Measurements from ENCODE around the gene SLC28A1. TPM values are rescaled to one million over a fixed set of nuclear protein-coding genes. Genes with fewer than 3 reads are reported as not detected.
A peak's percentile ranks its signal among the peaks of the same experiment; 100 is the strongest.

Gene SLC28A1
- total RNA-seq, 1 donor from 2014 or later, result not detected

GRCh38 chr15:84886211-84886983, 1.9 kb downstream of the SLC28A1 start:
- no peak for ATAC-seq

- no peak for ATAC-seq
These were observed 2.5 kb downstream of the SLC28A1 start for GRCh38 chr15:84886984-84887299.

GRCh38 chr15:84887938-84888337, 3.5 kb downstream of the SLC28A1 start:
- ATAC-seq, result no peak

- ATAC-seq, result no peak
These were observed 4.2 kb downstream of the SLC28A1 start for GRCh38 chr15:84888639-84889038.

- ATAC-seq, result no peak
These were observed 5.0 kb downstream of the SLC28A1 start for GRCh38 chr15:84889313-84889990.

- no peak for ATAC-seq
These were observed 5.7 kb downstream of the SLC28A1 start for GRCh38 chr15:84889991-84890669.

- no peak for ATAC-seq
These were observed 6.3 kb downstream of the SLC28A1 start for GRCh38 chr15:84890670-84891162.

GRCh38 chr15:84891339-84891738, 6.9 kb downstream of the SLC28A1 start:
- no peak for ATAC-seq

- ATAC-seq, result no peak
These were observed 8.4 kb downstream of the SLC28A1 start for GRCh38 chr15:84892786-84893307.

- no peak for ATAC-seq
These were observed 9.1 kb downstream of the SLC28A1 start for GRCh38 chr15:84893607-84894006.

- ATAC-seq, result peak; percentile 82
These were observed 10.4 kb downstream of the SLC28A1 start for GRCh38 chr15:84894736-84895425.

GRCh38 chr15:84898761-84899160, 14.3 kb downstream of the SLC28A1 start:
- ATAC-seq, result no peak

GRCh38 chr15:84899750-84900149, 15.3 kb downstream of the SLC28A1 start:
- no peak for ATAC-seq

- no peak for ATAC-seq
These were observed 17.1 kb downstream of the SLC28A1 start for GRCh38 chr15:84901540-84901939.

GRCh38 chr15:84903751-84904150, 19.3 kb downstream of the SLC28A1 start:
- no peak for ATAC-seq

GRCh38 chr15:84904419-84904818, 20.0 kb downstream of the SLC28A1 start:
- ATAC-seq, result no peak

GRCh38 chr15:84905016-84905916, 20.8 kb downstream of the SLC28A1 start:
- peak; percentile 38 for ATAC-seq

GRCh38 chr15:84907731-84908130, 23.3 kb downstream of the SLC28A1 start:
- ATAC-seq, result peak; percentile 63

GRCh38 chr15:84908564-84908963, 24.1 kb downstream of the SLC28A1 start:
- ATAC-seq, result no peak

- no peak for ATAC-seq
These were observed 24.6 kb downstream of the SLC28A1 start for GRCh38 chr15:84909029-84909428.

- ATAC-seq, result no peak
These were observed 25.3 kb downstream of the SLC28A1 start for GRCh38 chr15:84909782-84910181.
